ENCODE results near the gene OR5A2.
"Not testable (repeated sequence)": the region's sequence is repeated elsewhere in the genome, so short reads cannot be mapped to it uniquely, and the experiment has no call there.

OR5A2 gene

GRCh38 chr11:59394186-59394585 lies 32.0 kb downstream of the OR5A2 start:
- no peak overlapping the region for H3K27ac ChIP-seq
- TF ChIP-seq CTCF (conservative IDR thresholded peaks at IDR 0.05): no peak

GRCh38 chr11:59380263-59381059 lies 45.8 kb downstream of the OR5A2 start:
- no peak overlapping the region for H3K27ac ChIP-seq
- TF ChIP-seq CTCF (conservative IDR thresholded peaks at IDR 0.05): no peak

DNA sequence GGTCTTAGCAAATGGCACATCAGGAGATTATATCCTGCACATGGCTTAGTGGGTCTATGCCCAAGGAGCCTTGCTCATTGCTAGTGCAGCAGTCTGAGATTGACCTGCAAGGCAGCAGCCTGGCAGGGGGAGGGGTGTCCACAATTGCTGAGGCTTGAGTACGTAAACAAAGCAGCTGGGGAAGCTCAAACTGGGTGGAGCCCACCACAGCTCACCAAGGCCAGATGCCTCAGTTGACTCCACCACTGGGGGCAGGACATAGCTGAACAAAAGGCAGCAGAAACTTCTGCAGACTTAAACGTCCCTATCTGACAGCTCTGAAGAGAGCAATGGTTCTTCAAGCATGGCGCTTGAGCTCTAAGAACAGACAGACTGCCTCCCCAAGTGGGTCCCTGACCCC lies 53.9 kb downstream of the OR5A2 start:
- not testable (repeated sequence) for H3K27ac ChIP-seq

DNA sequence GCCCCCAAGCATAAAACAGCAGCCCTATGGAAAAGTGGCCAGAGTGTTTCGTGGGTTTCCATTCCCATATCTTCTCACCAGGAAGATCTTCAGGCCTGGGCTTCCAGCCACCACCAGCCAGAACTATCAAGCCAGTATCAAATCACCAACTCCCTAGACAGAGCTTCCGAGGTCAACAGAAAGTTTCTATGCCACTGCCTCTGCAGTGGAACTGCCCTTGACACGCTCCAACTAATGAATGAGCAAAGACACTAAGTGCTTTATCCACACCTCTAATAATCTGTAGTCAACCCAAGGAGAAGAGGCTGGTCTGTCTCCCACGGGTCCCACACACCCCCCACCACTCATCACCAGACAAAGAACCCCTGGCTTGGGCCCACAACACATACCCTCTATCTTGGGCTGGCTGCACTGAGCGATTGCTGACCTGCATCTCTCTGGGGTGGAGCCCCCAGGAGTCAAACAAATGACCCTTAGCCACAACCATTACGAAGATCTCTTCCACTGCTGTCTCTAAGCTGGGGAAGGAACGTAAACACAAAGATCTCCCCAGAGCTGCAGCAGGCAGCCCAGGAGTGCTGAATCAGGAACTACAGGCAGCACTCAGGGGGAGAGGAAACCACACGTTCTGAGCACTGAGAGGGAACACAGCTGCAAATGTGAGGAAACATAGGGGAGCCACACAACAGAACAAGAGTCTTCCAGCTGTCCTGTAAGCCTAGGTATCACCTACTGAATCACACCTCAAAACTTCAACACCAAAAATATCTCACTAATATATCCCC lies 57.8 kb downstream of the OR5A2 start:
- TF ChIP-seq CTCF (conservative IDR thresholded peaks at IDR 0.05): no peak
- H3K27ac ChIP-seq: no peak overlapping the region
